OCI-LY7 (cell line): ENCODE measurements around the gene GTF2I.
"Not testable (repeated sequence)": the region's sequence is repeated elsewhere in the genome, so short reads cannot be mapped to it uniquely, and the experiment has no call there.

Experiments used
- EZH2phosphoT487 ChIP-seq: fragments of 200-600 bp; sonication (generic); IDR thresholded peaks from 2 replicates; pipeline ENCODE4 v1.6.1; 2018; ENCODE audit warnings: low read depth, borderline replicate concordance, mild to moderate bottlenecking, mixed run types, antibody characterized with exemption, low read length, moderate library complexity, mixed read lengths
- TF ChIP-seq, protein P1 (sequence below): fragments of 200-600 bp; sonication (generic); conservative IDR thresholded peaks from 2 replicates; pipeline ENCODE4 v1.5.1; 2014; ENCODE audit warnings: mild to moderate bottlenecking, antibody characterized with exemption, low read length, moderate library complexity, mixed read lengths

DNA sequence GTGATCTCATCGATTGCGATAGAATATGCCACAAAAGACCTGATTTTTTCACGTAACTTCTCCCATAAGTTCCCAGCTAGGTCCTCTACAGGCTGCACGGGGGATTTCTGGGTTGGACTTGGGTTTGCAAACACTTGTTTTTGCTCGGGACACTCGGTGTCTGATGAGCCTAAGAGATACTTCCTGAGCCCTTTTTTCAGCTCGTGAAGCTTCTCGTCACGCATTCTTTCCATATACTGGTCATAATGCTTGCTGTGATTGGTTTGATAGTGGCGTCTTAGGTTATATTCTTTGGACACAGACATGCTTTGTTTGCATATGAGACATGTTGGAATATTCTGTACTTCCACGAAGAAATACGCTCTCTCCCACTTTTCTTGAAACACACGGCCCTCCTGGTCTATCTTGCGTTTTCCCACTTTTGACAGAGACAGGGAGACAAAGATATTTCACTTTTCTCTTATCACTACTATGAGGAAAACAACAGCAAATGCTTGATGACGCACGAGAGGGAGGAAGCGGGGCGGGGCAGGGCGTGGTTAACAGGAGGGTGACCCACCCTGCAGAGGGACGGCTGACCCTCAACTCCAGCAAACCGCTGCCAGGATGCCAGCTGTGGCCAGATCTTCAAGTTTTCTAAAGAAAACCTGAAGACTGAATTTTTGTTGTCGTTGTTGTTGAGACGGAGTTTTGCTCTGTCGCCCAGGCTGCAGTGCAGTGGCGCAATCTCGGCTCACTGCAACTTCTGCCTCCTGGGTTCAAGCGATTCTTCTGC, 140.5 kb downstream of the GTF2I start:
- TF ChIP-seq, protein P1, sequence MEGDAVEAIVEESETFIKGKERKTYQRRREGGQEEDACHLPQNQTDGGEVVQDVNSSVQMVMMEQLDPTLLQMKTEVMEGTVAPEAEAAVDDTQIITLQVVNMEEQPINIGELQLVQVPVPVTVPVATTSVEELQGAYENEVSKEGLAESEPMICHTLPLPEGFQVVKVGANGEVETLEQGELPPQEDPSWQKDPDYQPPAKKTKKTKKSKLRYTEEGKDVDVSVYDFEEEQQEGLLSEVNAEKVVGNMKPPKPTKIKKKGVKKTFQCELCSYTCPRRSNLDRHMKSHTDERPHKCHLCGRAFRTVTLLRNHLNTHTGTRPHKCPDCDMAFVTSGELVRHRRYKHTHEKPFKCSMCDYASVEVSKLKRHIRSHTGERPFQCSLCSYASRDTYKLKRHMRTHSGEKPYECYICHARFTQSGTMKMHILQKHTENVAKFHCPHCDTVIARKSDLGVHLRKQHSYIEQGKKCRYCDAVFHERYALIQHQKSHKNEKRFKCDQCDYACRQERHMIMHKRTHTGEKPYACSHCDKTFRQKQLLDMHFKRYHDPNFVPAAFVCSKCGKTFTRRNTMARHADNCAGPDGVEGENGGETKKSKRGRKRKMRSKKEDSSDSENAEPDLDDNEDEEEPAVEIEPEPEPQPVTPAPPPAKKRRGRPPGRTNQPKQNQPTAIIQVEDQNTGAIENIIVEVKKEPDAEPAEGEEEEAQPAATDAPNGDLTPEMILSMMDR, result not testable (repeated sequence)
- not testable (repeated sequence) for TF ChIP-seq EZH2phosphoT487
